WERI-Rb-1 (cell line): ENCODE results near the gene GP1BB.

Experiments
- DNase-seq: peaks from one replicate; pipeline ENCODE4 v3.0.0-alpha.2; 2020
- H3K27ac ChIP-seq: fragments of 250-450 bp; sonication (Bioruptor Pico); 2 replicates; pipeline ENCODE4 v1.5.1; 2020; ENCODE audit warnings: mild to moderate bottlenecking, moderate library complexity
- H3K27me3 ChIP-seq: fragments of 250-450 bp; sonication (Bioruptor Pico); 2 replicates; pipeline ENCODE4 v1.5.1; 2021; ENCODE audit warnings: mild to moderate bottlenecking, low read depth, moderate library complexity; ENCODE audit not compliant: insufficient read depth, severe bottlenecking
- H3K36me3 ChIP-seq: fragments of 250-450 bp; sonication (Bioruptor Pico); 2 replicates; pipeline ENCODE4 v1.5.1; 2020; ENCODE audit warnings: mild to moderate bottlenecking, moderate library complexity
- H3K4me3 ChIP-seq: 2 replicates; pipeline ENCODE4 v1.5.1; 2011; ENCODE audit warnings: low read depth, mild to moderate bottlenecking, control low read depth, low read length
- H3K9me3 ChIP-seq: fragments of 250-450 bp; sonication (Bioruptor Pico); 2 replicates; pipeline ENCODE4 v1.5.1; 2021; ENCODE audit warnings: mild to moderate bottlenecking, moderate library complexity; ENCODE audit not compliant: severe bottlenecking
- CTCF ChIP-seq: IDR thresholded peaks from 2 replicates; pipeline ENCODE4 v1.5.1; 2011; ENCODE audit warnings: low read depth, mild to moderate bottlenecking, control low read depth, inconsistent platforms, low read length

The GP1BB gene

GRCh38 chr22:19706661-19707151, 16.6 kb upstream of the GP1BB start:
- no peaks in the 10 kb centered on the region for H3K9me3 ChIP-seq
- no peak overlapping the region for H3K27ac ChIP-seq
- no peak for TF ChIP-seq CTCF
- H3K36me3 ChIP-seq = no peaks in the 10 kb centered on the region
- DNase-seq = no peak
- H3K27me3 ChIP-seq = no peaks in the 10 kb centered on the region
- H3K4me3 ChIP-seq = no peak overlapping the region

GRCh38 chr22:19707347-19708290, 15.7 kb upstream of the GP1BB start:
- TF ChIP-seq CTCF = no peak
- H3K4me3 ChIP-seq = no peak overlapping the region
- DNase-seq = no peak
- no peak overlapping the region for H3K27ac ChIP-seq
- no peaks in the 10 kb centered on the region for H3K27me3 ChIP-seq
- H3K36me3 ChIP-seq = no peaks in the 10 kb centered on the region
- no peaks in the 10 kb centered on the region for H3K9me3 ChIP-seq

- Histone ChIP-seq H3K27me3 (no peaks in the 10 kb centered on the region), H3K4me3 (no peak overlapping the region), H3K9me3 (no peaks in the 10 kb centered on the region), H3K27ac (no peak overlapping the region), H3K36me3 (no peaks in the 10 kb centered on the region)
- DNase-seq = no peak
- no peak for TF ChIP-seq CTCF
Measured at GRCh38 chr22:19708321-19709011, 14.9 kb upstream of the GP1BB start.

GRCh38 chr22:19709063-19709769, 14.1 kb upstream of the GP1BB start:
- Histone ChIP-seq H3K4me3 (no peak overlapping the region), H3K27ac (no peak overlapping the region), H3K27me3 (no peaks in the 10 kb centered on the region), H3K36me3 (no peaks in the 10 kb centered on the region), H3K9me3 (no peaks in the 10 kb centered on the region)
- TF ChIP-seq CTCF = no peak
- DNase-seq = no peak

GRCh38 chr22:19710020-19710768, 13.1 kb upstream of the GP1BB start:
- no peak for DNase-seq
- Histone ChIP-seq H3K27ac (no peak overlapping the region), H3K27me3 (no peaks in the 10 kb centered on the region), H3K4me3 (no peak overlapping the region), H3K36me3 (peaks cover 4% of the 10 kb centered on the region; the same call in 1 of the 2 replicates), H3K9me3 (no peaks in the 10 kb centered on the region)
- no peak for TF ChIP-seq CTCF
